Neuronal stem cell (in vitro differentiated cells): ENCODE measurements around the gene TRIM24.
A peak's percentile ranks its signal among the peaks of the same experiment; 100 is the strongest.

Experiments
- DNase-seq: peaks from one replicate; pipeline ENCODE4 v3.0.0-alpha.2; 2013; ENCODE audit warnings: low spot score
- H2AFZ ChIP-seq: one replicate; pipeline ENCODE4 v1.6.1; 2013; ENCODE audit warnings: mild to moderate bottlenecking, low read length, inconsistent platforms
- H2AK5ac ChIP-seq: 2 replicates; pipeline ENCODE4 v1.6.1; 2013; ENCODE audit warnings: low read depth, mild to moderate bottlenecking, inconsistent platforms, low read length, moderate library complexity, mixed read lengths
- H2BK120ac ChIP-seq: 2 replicates; pipeline ENCODE4 v1.6.1; 2013; ENCODE audit warnings: low read depth, mild to moderate bottlenecking, inconsistent platforms, low read length, moderate library complexity, mixed read lengths
- H2BK12ac ChIP-seq: one replicate; pipeline ENCODE4 v1.6.1; 2013; ENCODE audit warnings: low read length, inconsistent platforms
- H2BK15ac ChIP-seq: 2 replicates; pipeline ENCODE4 v1.6.1; 2013; ENCODE audit warnings: mild to moderate bottlenecking, low read length, inconsistent platforms, mixed read lengths
- H2BK5ac ChIP-seq: one replicate; pipeline ENCODE4 v1.6.1; 2013; ENCODE audit warnings: inconsistent platforms, mild to moderate bottlenecking, low read length, moderate library complexity
- H3K14ac ChIP-seq: one replicate; pipeline ENCODE4 v1.6.1; 2013; ENCODE audit warnings: low read length, inconsistent platforms
- H3K18ac ChIP-seq: 2 replicates; pipeline ENCODE4 v1.6.1; 2013; ENCODE audit warnings: low read length, inconsistent platforms
- H3K23ac ChIP-seq: 2 replicates; pipeline ENCODE4 v1.6.1; 2013; ENCODE audit warnings: low read depth, mild to moderate bottlenecking, mixed read lengths, low read length, inconsistent platforms; ENCODE audit not compliant: poor library complexity
- H3K27ac ChIP-seq: replicated peaks from 3 replicates; pipeline ENCODE4 v1.5.1; 2013; ENCODE audit warnings: low read length, inconsistent platforms
- H3K27me3 ChIP-seq, 3 experiments: 2 replicates each; pipeline ENCODE4 v1.6.1; 2013; ENCODE audit warnings: low read length in 3 of 3, mild to moderate bottlenecking in 2 of 3, inconsistent platforms in 1 of 3, low read depth in 1 of 3, mixed read lengths in 1 of 3, moderate library complexity in 1 of 3; ENCODE audit not compliant: control insufficient read depth in 3 of 3, insufficient read depth in 3 of 3
- H3K36me3 ChIP-seq, 2 donors: replicated peaks in 1 of 2; 2 replicates each; pipeline ENCODE4 v1.6.1; 2013; ENCODE audit warnings: low read length in 2 of 2; ENCODE audit not compliant: control insufficient read depth in 2 of 2, insufficient read depth in 2 of 2
- H3K4ac ChIP-seq: 2 replicates; pipeline ENCODE4 v1.6.1; 2013; ENCODE audit warnings: inconsistent platforms, mild to moderate bottlenecking, low read length, moderate library complexity
- H3K4me1 ChIP-seq, 2 donors: 1 replicate in 1 of 2; 2 replicates in 1 of 2; pipeline ENCODE4 v1.6.1; 2013; ENCODE audit warnings: low read length in 2 of 2, low read depth in 1 of 2; ENCODE audit not compliant: control insufficient read depth in 2 of 2, insufficient read depth in 1 of 2
- H3K4me2 ChIP-seq: one replicate; pipeline ENCODE4 v1.6.1; 2013; ENCODE audit warnings: mild to moderate bottlenecking, low read length, inconsistent platforms; ENCODE audit not compliant: insufficient read depth, poor library complexity, severe bottlenecking
- H3K4me3 ChIP-seq, 2 donors: 2 replicates each; pipeline ENCODE4 v1.5.1; 2013; ENCODE audit warnings: low read length in 2 of 2, mild to moderate bottlenecking in 2 of 2, inconsistent platforms in 1 of 2, moderate library complexity in 1 of 2
- H3K79me1 ChIP-seq: one replicate; pipeline ENCODE4 v1.6.1; 2013; ENCODE audit warnings: low read depth, mild to moderate bottlenecking, inconsistent platforms, low read length, moderate library complexity
- H3K9ac ChIP-seq: one replicate; pipeline ENCODE4 v1.6.1; 2013; ENCODE audit warnings: mild to moderate bottlenecking, low read depth, low read length, inconsistent platforms; ENCODE audit not compliant: poor library complexity
- H3K9me3 ChIP-seq, 2 donors: replicated peaks in 1 of 2; 2 replicates each; pipeline versions ENCODE3 to v1.6.1; 2013; ENCODE audit warnings: low read length in 2 of 2, mild to moderate bottlenecking in 2 of 2, inconsistent platforms in 1 of 2, low read depth in 1 of 2, mixed read lengths in 1 of 2, moderate library complexity in 1 of 2; ENCODE audit not compliant: control insufficient read depth in 2 of 2, insufficient read depth in 1 of 2
- H4K8ac ChIP-seq: one replicate; pipeline ENCODE4 v1.6.1; 2013; ENCODE audit warnings: low read depth, mild to moderate bottlenecking, inconsistent platforms, low read length, moderate library complexity
- H4K91ac ChIP-seq: one replicate; pipeline ENCODE4 v1.6.1; 2013; ENCODE audit warnings: low read length, low read depth, mild to moderate bottlenecking, inconsistent platforms; ENCODE audit not compliant: poor library complexity
- WGBS, 2 donors: extraction: QIAGEN DNeasy Blood & Tissue Kit; methylation state at CpG; one replicate each; pipeline ENCODE4 v1.1.7; 2013; ENCODE audit warnings: missing lambda C conversion rate in 2 of 2, mixed read lengths in 1 of 2; ENCODE audit not compliant: insufficient read length in 2 of 2, insufficient replicate concordance in 1 of 2; ENCODE audit errors: extremely low coverage in 2 of 2; 5-methylcytosine and 5-hydroxymethylcytosine counted together

Gene TRIM24

GRCh38 chr7:138545123-138545522 is 85.1 kb downstream of the TRIM24 start:
- Histone ChIP-seq H2BK15ac (no peak overlapping the region), H3K27ac (no peak overlapping the region), H3K9me3 (peaks cover 0 to 42% of the 10 kb centered on the region in 2 donors), H2AK5ac (no peak overlapping the region), H3K4ac (no peak overlapping the region), H4K91ac (no peak overlapping the region), H3K4me1 (peaks cover 0 to 3% of the 10 kb centered on the region in 2 donors), H3K14ac (no peak overlapping the region), H2BK120ac (no peak overlapping the region), H3K36me3 (peaks cover 16 to 100% of the 10 kb centered on the region in 2 donors), H4K8ac (no peak overlapping the region), H3K23ac (no peak overlapping the region), H2AFZ (no peak overlapping the region), H2BK5ac (no peak overlapping the region), H3K4me2 (no peak overlapping the region), H3K18ac (no peak overlapping the region), H3K4me3 (no peak overlapping the region), H3K27me3 (no peaks in the 10 kb centered on the region), H3K79me1 (peaks cover 2% of the 10 kb centered on the region), H2BK12ac (no peak overlapping the region), H3K9ac (no peak overlapping the region)
- DNase-seq: no peak
- WGBS, 2 donors: 100% methylated on average over 1 of the region's 6 CpGs; no CpG with 5 or more reads in 1 of the 2 donors

GRCh38 chr7:138546064-138546619 is 86.1 kb downstream of the TRIM24 start:
- Histone ChIP-seq H3K4me1 (peaks cover 0 to 3% of the 10 kb centered on the region in 2 donors), H3K4me3 (no peak overlapping the region), H2BK15ac (no peak overlapping the region), H4K8ac (no peak overlapping the region), H3K79me1 (peaks cover 2% of the 10 kb centered on the region), H2BK120ac (no peak overlapping the region), H3K27ac (no peak overlapping the region), H2AFZ (no peak overlapping the region), H3K18ac (no peak overlapping the region), H3K9ac (no peak overlapping the region), H2BK12ac (no peak overlapping the region), H2BK5ac (no peak overlapping the region), H3K4me2 (no peak overlapping the region), H3K14ac (no peak overlapping the region), H3K4ac (no peak overlapping the region), H3K27me3 (no peaks in the 10 kb centered on the region), H3K23ac (no peak overlapping the region), H2AK5ac (no peak overlapping the region), H3K9me3 (peaks cover 0 to 33% of the 10 kb centered on the region in 2 donors), H3K36me3 (peaks cover 17 to 100% of the 10 kb centered on the region in 2 donors), H4K91ac (no peak overlapping the region)
- DNase-seq: no peak
- WGBS, 2 donors: no CpG with 5 or more reads among the region's 5 CpGs

DNA sequence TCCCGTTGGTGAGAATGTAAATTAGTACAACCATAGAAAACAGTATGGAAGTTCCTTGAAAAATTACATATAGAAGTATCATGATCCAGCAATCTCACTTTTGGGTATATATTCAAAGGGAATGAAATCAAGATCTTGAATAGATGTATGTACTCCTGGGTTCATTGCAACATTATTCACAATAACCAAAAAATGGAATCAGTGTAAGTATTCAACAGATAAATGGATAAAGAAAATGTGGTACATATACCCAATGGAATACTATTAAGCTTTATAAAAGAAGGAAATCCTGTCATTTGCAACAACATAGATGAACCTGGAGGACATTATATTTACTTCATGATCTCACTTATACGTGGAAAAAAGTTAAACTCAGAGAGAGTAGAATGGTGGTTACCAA is 86.8 kb downstream of the TRIM24 start:
- Histone ChIP-seq H2BK15ac (no peak overlapping the region), H4K91ac (no peak overlapping the region), H2AFZ (no peak overlapping the region), H3K27ac (no peak overlapping the region), H2BK5ac (no peak overlapping the region), H3K4me2 (no peak overlapping the region), H2BK120ac (no peak overlapping the region), H2BK12ac (no peak overlapping the region), H3K23ac (no peak overlapping the region), H3K9ac (no peak overlapping the region), H3K79me1 (peaks cover 2% of the 10 kb centered on the region), H3K36me3 (peaks cover 18 to 100% of the 10 kb centered on the region in 2 donors), H3K27me3 (no peaks in the 10 kb centered on the region), H3K18ac (no peak overlapping the region), H3K4me3 (no peak overlapping the region), H3K14ac (no peak overlapping the region), H4K8ac (no peak overlapping the region), H3K4ac (no peak overlapping the region), H2AK5ac (no peak overlapping the region), H3K4me1 (peaks cover 0 to 3% of the 10 kb centered on the region in 2 donors), H3K9me3 (peaks cover 0 to 28% of the 10 kb centered on the region in 2 donors)
- DNase-seq: no peak
- WGBS, 2 donors: no CpG with 5 or more reads among the region's 2 CpGs

DNA sequence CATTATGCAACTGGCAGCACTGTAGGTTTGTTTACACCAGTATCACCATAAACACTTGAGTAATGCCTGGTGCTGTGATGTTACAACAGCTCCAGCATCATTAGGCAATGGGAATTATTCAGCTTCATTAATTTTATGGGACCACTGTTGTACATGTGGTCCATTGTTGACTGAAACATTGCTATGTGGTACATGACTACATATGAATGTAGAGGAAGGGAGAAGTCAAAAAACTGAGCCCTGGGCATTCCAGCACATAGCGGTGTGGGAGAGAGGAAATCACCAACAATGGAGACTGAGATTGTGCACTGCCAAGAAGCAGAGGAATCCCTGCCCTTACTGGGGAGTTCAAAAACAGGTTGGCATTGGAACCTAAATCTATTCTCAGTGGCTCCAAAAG is 89.0 kb downstream of the TRIM24 start:
- Histone ChIP-seq H4K91ac (no peak overlapping the region), H3K18ac (no peak overlapping the region), H2BK12ac (no peak overlapping the region), H3K14ac (no peak overlapping the region), H3K4me1 (peaks cover 0 to 3% of the 10 kb centered on the region in 2 donors), H3K4ac (no peak overlapping the region), H2BK15ac (no peak overlapping the region), H3K4me3 (no peak overlapping the region), H3K79me1 (peaks cover 2% of the 10 kb centered on the region), H2BK5ac (no peak overlapping the region), H3K27ac (peak overlapping the region; percentile 2), H2AK5ac (no peak overlapping the region), H4K8ac (no peak overlapping the region), H3K36me3 (peaks cover 26 to 100% of the 10 kb centered on the region in 2 donors), H2BK120ac (no peak overlapping the region), H3K23ac (no peak overlapping the region), H3K9ac (no peak overlapping the region), H3K27me3 (no peaks in the 10 kb centered on the region), H2AFZ (no peak overlapping the region), H3K4me2 (no peak overlapping the region), H3K9me3 (peaks cover 2 to 38% of the 10 kb centered on the region in 2 donors)
- no CpG with 5 or more reads among the region's 1 CpG for WGBS, 2 donors
- DNase-seq: no peak
